ENCODE measurements around the gene EHBP1.

EHBP1 gene

GRCh38 chr2:62797107-62797506 is 91.6 kb downstream of the EHBP1 start:
- no CpG with 5 or more reads among the region's 2 CpGs for WGBS
- Histone ChIP-seq H3K9ac (ENCODE audit: low read length) (no peak overlapping the region), H4K91ac (ENCODE audit: low read length) (no peak overlapping the region)

DNA sequence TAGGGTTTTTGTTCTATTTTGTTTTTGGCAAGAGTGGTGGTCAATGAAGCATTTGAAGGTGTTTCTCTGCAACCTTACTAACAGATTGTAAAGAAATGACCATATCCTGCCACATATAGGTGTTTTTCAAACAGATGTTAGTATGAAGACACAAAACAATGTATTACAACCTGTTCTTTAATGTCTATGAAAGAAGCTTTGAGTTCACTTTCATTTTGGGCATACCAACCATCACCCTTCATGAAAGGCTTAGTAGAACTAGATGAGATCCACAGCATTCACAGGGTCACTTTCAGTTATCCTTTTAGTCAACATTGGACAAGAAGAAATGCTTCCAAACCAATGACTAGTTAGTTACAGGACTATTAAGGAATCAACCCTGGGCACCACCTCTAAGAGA is 95.1 kb downstream of the EHBP1 start:
- H3K4ac ChIP-seq (ENCODE audit: low read depth in 1 of 2, low read length in 2 of 2), result no peak overlapping the region
- H3K4me2 ChIP-seq (ENCODE audit: low read length, poor library complexity, severe bottlenecking), result no peak overlapping the region
- peaks cover 3 to 19% of the 10 kb centered on the region in 2 experiments for H3K36me3 ChIP-seq (ENCODE audit: control insufficient read depth in 1 of 2, insufficient read depth in 2 of 2, low read depth in 1 of 2, low read length in 2 of 2)
- H3K9me3 ChIP-seq (ENCODE audit: control insufficient read depth, low read length), result no peaks in the 10 kb centered on the region
- no peak overlapping the region for H3K14ac ChIP-seq (ENCODE audit: low read length in 2 of 2)
- no peaks in the 10 kb centered on the region for H3K27me3 ChIP-seq (ENCODE audit: control insufficient read depth in 1 of 2, insufficient read depth in 1 of 2, low read length in 2 of 2)
- H3K18ac ChIP-seq (ENCODE audit: low read depth in 1 of 2, low read length in 2 of 2), result no peak overlapping the region
- H3K4me1 ChIP-seq (ENCODE audit: control insufficient read depth, insufficient read depth, low read depth, low read length), result peaks cover 1% of the 10 kb centered on the region
- H4K91ac ChIP-seq (ENCODE audit: low read length), result no peak overlapping the region
- H3K27ac ChIP-seq (ENCODE audit: low read length, poor library complexity, severe bottlenecking), result no peak overlapping the region
- H3K79me1 ChIP-seq (replicated peaks; ENCODE audit: low read length, poor library complexity, severe bottlenecking), result peaks cover 16% of the 10 kb centered on the region
- H3K23ac ChIP-seq (ENCODE audit: low read length in 2 of 2), result no peak overlapping the region
- DNase-seq, result no peak
- H2BK120ac ChIP-seq (ENCODE audit: low read depth, low read length), result no peak overlapping the region
- H3K9ac ChIP-seq (ENCODE audit: low read length), result no peak overlapping the region
- H3K4me3 ChIP-seq (ENCODE audit: insufficient read depth in 1 of 2, low read depth in 1 of 2, low read length in 2 of 2), result no peak overlapping the region
- no peak overlapping the region for H2AK5ac ChIP-seq (ENCODE audit: low read length, severe bottlenecking)
- H4K8ac ChIP-seq (ENCODE audit: low read length), result no peak overlapping the region
- no peak overlapping the region for H2BK12ac ChIP-seq (ENCODE audit: low read length in 2 of 2)
- H2AFZ ChIP-seq (ENCODE audit: low read depth, low read length), result no peak overlapping the region
- no peak overlapping the region for H2BK15ac ChIP-seq (ENCODE audit: low read depth, poor library complexity, severe bottlenecking)
- no peak overlapping the region for H2BK5ac ChIP-seq (ENCODE audit: low read depth, low read length, poor library complexity, severe bottlenecking)

More at GRCh38 chr2:62797107-62797506, 91.6 kb downstream of the EHBP1 start:
- Histone ChIP-seq H2BK12ac (ENCODE audit: low read length in 2 of 2) (no peak overlapping the region), H2BK15ac (ENCODE audit: low read depth, poor library complexity, severe bottlenecking) (no peak overlapping the region), H2BK120ac (ENCODE audit: low read depth, low read length) (no peak overlapping the region), H3K18ac (ENCODE audit: low read depth in 1 of 2, low read length in 2 of 2) (no peak overlapping the region), H2BK5ac (ENCODE audit: low read depth, low read length, poor library complexity, severe bottlenecking) (no peak overlapping the region), H3K27me3 (ENCODE audit: control insufficient read depth in 1 of 2, insufficient read depth in 1 of 2, low read length in 2 of 2) (no peaks in the 10 kb centered on the region), H3K23ac (ENCODE audit: low read length in 2 of 2) (no peak overlapping the region), H3K4me3 (ENCODE audit: insufficient read depth in 1 of 2, low read depth in 1 of 2, low read length in 2 of 2) (no peak overlapping the region), H3K4me2 (ENCODE audit: low read length, poor library complexity, severe bottlenecking) (no peak overlapping the region), H3K4ac (ENCODE audit: low read depth in 1 of 2, low read length in 2 of 2) (no peak overlapping the region), H3K4me1 (ENCODE audit: control insufficient read depth, insufficient read depth, low read depth, low read length) (peaks cover 1% of the 10 kb centered on the region), H3K14ac (ENCODE audit: low read length in 2 of 2) (no peak overlapping the region), H3K27ac (ENCODE audit: low read length, poor library complexity, severe bottlenecking) (no peak overlapping the region), H3K36me3 (ENCODE audit: control insufficient read depth in 1 of 2, insufficient read depth in 2 of 2, low read depth in 1 of 2, low read length in 2 of 2) (peaks cover 0 to 15% of the 10 kb centered on the region in 2 experiments), H2AK5ac (ENCODE audit: low read length, severe bottlenecking) (no peak overlapping the region), H3K79me1 (replicated peaks; ENCODE audit: low read length, poor library complexity, severe bottlenecking) (peaks cover 10% of the 10 kb centered on the region), H3K9me3 (ENCODE audit: control insufficient read depth, low read length) (no peaks in the 10 kb centered on the region), H4K8ac (ENCODE audit: low read length) (no peak overlapping the region), H2AFZ (ENCODE audit: low read depth, low read length) (no peak overlapping the region)
- DNase-seq, result no peak

DNA sequence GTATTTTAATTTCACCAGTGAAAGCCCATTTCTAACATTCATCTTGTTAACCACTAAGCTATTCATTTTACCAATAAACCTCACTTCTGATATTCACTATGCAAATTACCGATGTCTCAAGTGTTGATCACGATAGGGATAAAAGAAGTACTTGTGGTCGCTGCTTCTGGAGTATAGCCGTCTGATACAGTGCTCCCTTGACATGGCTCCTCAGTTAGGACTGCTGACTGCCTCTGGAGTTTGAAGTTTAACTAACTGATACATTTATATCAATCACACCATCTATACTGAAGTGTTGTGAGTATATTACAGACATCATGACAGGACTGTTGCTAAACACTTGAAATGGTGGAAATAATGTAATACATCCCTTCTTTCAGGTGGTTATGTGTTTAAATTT is 95.6 kb downstream of the EHBP1 start:
- H3K4ac ChIP-seq (ENCODE audit: low read depth in 1 of 2, low read length in 2 of 2), result no peak overlapping the region
- no peak overlapping the region for H2BK120ac ChIP-seq (ENCODE audit: low read depth, low read length)
- no peak overlapping the region for H2AFZ ChIP-seq (ENCODE audit: low read depth, low read length)
- no peak overlapping the region for H2BK15ac ChIP-seq (ENCODE audit: low read depth, poor library complexity, severe bottlenecking)
- no peak overlapping the region for H3K27ac ChIP-seq (ENCODE audit: low read length, poor library complexity, severe bottlenecking)
- H3K14ac ChIP-seq (ENCODE audit: low read length in 2 of 2), result no peak overlapping the region
- H4K8ac ChIP-seq (ENCODE audit: low read length), result no peak overlapping the region
- H3K9me3 ChIP-seq (ENCODE audit: control insufficient read depth, low read length), result peaks cover 1% of the 10 kb centered on the region
- H3K9ac ChIP-seq (ENCODE audit: low read length), result no peak overlapping the region
- H2BK5ac ChIP-seq (ENCODE audit: low read depth, low read length, poor library complexity, severe bottlenecking), result no peak overlapping the region
- H2AK5ac ChIP-seq (ENCODE audit: low read length, severe bottlenecking), result no peak overlapping the region
- H4K91ac ChIP-seq (ENCODE audit: low read length), result no peak overlapping the region
- no peak overlapping the region for H3K4me2 ChIP-seq (ENCODE audit: low read length, poor library complexity, severe bottlenecking)
- WGBS, result 97% methylated on average over 4 of the region's 4 CpGs
- no peak overlapping the region for H3K4me3 ChIP-seq (ENCODE audit: insufficient read depth in 1 of 2, low read depth in 1 of 2, low read length in 2 of 2)
- H3K23ac ChIP-seq (ENCODE audit: low read length in 2 of 2), result no peak overlapping the region
- no peak overlapping the region for H2BK12ac ChIP-seq (ENCODE audit: low read length in 2 of 2)
- peaks cover 1% of the 10 kb centered on the region for H3K4me1 ChIP-seq (ENCODE audit: control insufficient read depth, insufficient read depth, low read depth, low read length)
- no peak for DNase-seq
- H3K79me1 ChIP-seq (replicated peaks; ENCODE audit: low read length, poor library complexity, severe bottlenecking), result peaks cover 18% of the 10 kb centered on the region
- peaks cover 7 to 24% of the 10 kb centered on the region in 2 experiments for H3K36me3 ChIP-seq (ENCODE audit: control insufficient read depth in 1 of 2, insufficient read depth in 2 of 2, low read depth in 1 of 2, low read length in 2 of 2)
- no peaks in the 10 kb centered on the region for H3K27me3 ChIP-seq (ENCODE audit: control insufficient read depth in 1 of 2, insufficient read depth in 1 of 2, low read length in 2 of 2)
- no peak overlapping the region for H3K18ac ChIP-seq (ENCODE audit: low read depth in 1 of 2, low read length in 2 of 2)

DNA sequence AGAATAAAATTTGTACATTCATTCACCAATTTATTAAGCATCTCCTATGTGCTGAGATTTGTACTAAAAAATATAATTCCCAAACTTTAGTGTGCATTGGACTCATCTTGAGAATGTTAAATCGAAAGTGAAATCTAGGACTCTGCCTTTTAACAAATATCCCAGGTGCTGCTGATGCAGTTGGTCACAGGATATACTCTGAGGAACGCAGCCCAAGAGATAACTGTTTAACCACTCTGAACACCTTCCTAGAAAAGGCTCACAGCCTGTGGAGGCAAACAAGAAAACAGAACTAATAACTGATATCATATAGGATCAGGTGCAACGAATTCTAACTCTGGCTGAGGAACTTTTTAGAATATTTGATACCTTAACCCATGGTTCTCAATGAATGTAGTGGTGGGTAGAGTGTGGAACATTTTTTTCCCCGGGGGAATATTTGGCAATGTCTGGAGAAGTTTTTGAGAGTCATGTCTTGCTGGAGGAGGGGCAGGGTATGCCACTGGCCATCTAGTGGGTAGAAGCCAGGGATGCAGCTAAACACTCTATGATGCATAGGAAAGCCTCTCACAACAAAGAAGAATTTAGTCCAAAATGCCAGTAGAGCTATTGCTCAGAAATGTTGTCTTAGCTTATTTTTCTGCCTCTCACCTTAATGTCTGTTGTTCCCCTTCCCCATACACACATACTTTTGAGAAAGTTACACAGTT is 96.5 kb downstream of the EHBP1 start:
- no peak overlapping the region for H3K14ac ChIP-seq (ENCODE audit: low read length in 2 of 2)
- no peak overlapping the region for H2AFZ ChIP-seq (ENCODE audit: low read depth, low read length)
- no peak overlapping the region for H3K4me3 ChIP-seq (ENCODE audit: insufficient read depth in 1 of 2, low read depth in 1 of 2, low read length in 2 of 2)
- H3K9ac ChIP-seq (ENCODE audit: low read length), result no peak overlapping the region
- H3K27ac ChIP-seq (ENCODE audit: low read length, poor library complexity, severe bottlenecking), result no peak overlapping the region
- H2BK120ac ChIP-seq (ENCODE audit: low read depth, low read length), result no peak overlapping the region
- no peak overlapping the region for H4K91ac ChIP-seq (ENCODE audit: low read length)
- H3K4me2 ChIP-seq (ENCODE audit: low read length, poor library complexity, severe bottlenecking), result no peak overlapping the region
- no peak overlapping the region for H4K8ac ChIP-seq (ENCODE audit: low read length)
- H3K4ac ChIP-seq (ENCODE audit: low read depth in 1 of 2, low read length in 2 of 2), result peak overlapping the region in 1 of 2 experiments; percentile 37
- H2BK12ac ChIP-seq (ENCODE audit: low read length in 2 of 2), result no peak overlapping the region
- no peak overlapping the region for H3K23ac ChIP-seq (ENCODE audit: low read length in 2 of 2)
- H3K79me1 ChIP-seq (replicated peaks; ENCODE audit: low read length, poor library complexity, severe bottlenecking), result peaks cover 20% of the 10 kb centered on the region
- no peak for DNase-seq
- H3K4me1 ChIP-seq (ENCODE audit: control insufficient read depth, insufficient read depth, low read depth, low read length), result peaks cover 1% of the 10 kb centered on the region
- H2BK5ac ChIP-seq (ENCODE audit: low read depth, low read length, poor library complexity, severe bottlenecking), result no peak overlapping the region
- no peak overlapping the region for H2AK5ac ChIP-seq (ENCODE audit: low read length, severe bottlenecking)
- WGBS, result 98% methylated on average over 3 of the region's 4 CpGs
- H3K18ac ChIP-seq (ENCODE audit: low read depth in 1 of 2, low read length in 2 of 2), result no peak overlapping the region
- H3K36me3 ChIP-seq (ENCODE audit: control insufficient read depth in 1 of 2, insufficient read depth in 2 of 2, low read depth in 1 of 2, low read length in 2 of 2), result peaks cover 10 to 33% of the 10 kb centered on the region in 2 experiments
- no peaks in the 10 kb centered on the region for H3K27me3 ChIP-seq (ENCODE audit: control insufficient read depth in 1 of 2, insufficient read depth in 1 of 2, low read length in 2 of 2)
- H3K9me3 ChIP-seq (ENCODE audit: control insufficient read depth, low read length), result peaks cover 5% of the 10 kb centered on the region
- H2BK15ac ChIP-seq (ENCODE audit: low read depth, poor library complexity, severe bottlenecking), result no peak overlapping the region
